DMS114 treated with DMSO at 0.1 percent for 48 hours (cell line): Measurements from ENCODE around the gene LPP.

ENCODE experiments used
- DNase-seq: peaks from one replicate; lab custom pipeline; 2025; ENCODE audit not compliant: unreplicated experiment; lab: John Stamatoyannopoulos, UW

Gene LPP

GRCh38 chr3:188271226-188271914 is 117.4 kb downstream of the LPP start:
- DNase-seq = no peak

- DNase-seq = no peak
These were observed 118.8 kb downstream of the LPP start for GRCh38 chr3:188272481-188273372.

GRCh38 chr3:188274249-188274915 is 120.4 kb downstream of the LPP start:
- DNase-seq = no peak

GRCh38 chr3:188276375-188276774 is 122.4 kb downstream of the LPP start:
- DNase-seq = no peak

GRCh38 chr3:188278717-188279324 is 124.9 kb downstream of the LPP start:
- DNase-seq = no peak

- DNase-seq = no peak
These were observed 125.8 kb downstream of the LPP start for GRCh38 chr3:188279502-188280335.

GRCh38 chr3:188280627-188281026 is 126.7 kb downstream of the LPP start:
- no peak for DNase-seq

GRCh38 chr3:188282871-188283270 is 128.9 kb downstream of the LPP start:
- DNase-seq = no peak

GRCh38 chr3:188283347-188283746 is 129.4 kb downstream of the LPP start:
- DNase-seq = no peak

- DNase-seq = no peak
These were observed 130.7 kb downstream of the LPP start for GRCh38 chr3:188284455-188285212.

GRCh38 chr3:188286087-188286513 is 132.1 kb downstream of the LPP start:
- DNase-seq = no peak

GRCh38 chr3:188287339-188287738 is 133.4 kb downstream of the LPP start:
- DNase-seq = no peak

GRCh38 chr3:188287762-188288505 is 134.0 kb downstream of the LPP start:
- no peak for DNase-seq

- no peak for DNase-seq
These were observed 138.3 kb downstream of the LPP start for GRCh38 chr3:188292251-188292650.

- DNase-seq = no peak
These were observed 138.9 kb downstream of the LPP start for GRCh38 chr3:188292827-188293226.

GRCh38 chr3:188294113-188294512 is 140.2 kb downstream of the LPP start:
- no peak for DNase-seq

- no peak for DNase-seq
These were observed 141.0 kb downstream of the LPP start for GRCh38 chr3:188294823-188295487.

- no peak for DNase-seq
These were observed 141.9 kb downstream of the LPP start for GRCh38 chr3:188295876-188296275.
